ENCODE measurements around the gene TJP2.

Gene TJP2

GRCh38 chr9:69202556-69202955, 28.5 kb downstream of the TJP2 start:
- TF ChIP-seq CTCF (IDR thresholded peaks at IDR 0.05; ENCODE audit: extremely low read depth, insufficient read depth, missing control alignments) = no peak
- in situ Hi-C loops (cut with MboI; ENCODE audit: low pct_unique_long_range_greater_than_20kb, low sequenced_read_pairs, unreplicated experiment) = no loop called here
- no peak for DNase-seq (ENCODE audit: low spot score)

GRCh38 chr9:69204326-69204725, 30.2 kb downstream of the TJP2 start:
- no peak for TF ChIP-seq CTCF (IDR thresholded peaks at IDR 0.05; ENCODE audit: extremely low read depth, insufficient read depth, missing control alignments)
- no peak for DNase-seq (ENCODE audit: low spot score)
- in situ Hi-C loops (cut with MboI; ENCODE audit: low pct_unique_long_range_greater_than_20kb, low sequenced_read_pairs, unreplicated experiment) = no loop called here

GRCh38 chr9:69204849-69205248, 30.8 kb downstream of the TJP2 start:
- no peak for TF ChIP-seq CTCF (IDR thresholded peaks at IDR 0.05; ENCODE audit: extremely low read depth, insufficient read depth, missing control alignments)
- DNase-seq (ENCODE audit: low spot score) = no peak
- in situ Hi-C loops (cut with MboI; ENCODE audit: low pct_unique_long_range_greater_than_20kb, low sequenced_read_pairs, unreplicated experiment) = no loop called here

- no peak for TF ChIP-seq CTCF (IDR thresholded peaks at IDR 0.05; ENCODE audit: extremely low read depth, insufficient read depth, missing control alignments)
- DNase-seq (ENCODE audit: low spot score) = no peak
- in situ Hi-C loops (cut with MboI; ENCODE audit: low pct_unique_long_range_greater_than_20kb, low sequenced_read_pairs, unreplicated experiment) = no loop called here
Measured at GRCh38 chr9:69206047-69206446, 32.0 kb downstream of the TJP2 start.

DNA sequence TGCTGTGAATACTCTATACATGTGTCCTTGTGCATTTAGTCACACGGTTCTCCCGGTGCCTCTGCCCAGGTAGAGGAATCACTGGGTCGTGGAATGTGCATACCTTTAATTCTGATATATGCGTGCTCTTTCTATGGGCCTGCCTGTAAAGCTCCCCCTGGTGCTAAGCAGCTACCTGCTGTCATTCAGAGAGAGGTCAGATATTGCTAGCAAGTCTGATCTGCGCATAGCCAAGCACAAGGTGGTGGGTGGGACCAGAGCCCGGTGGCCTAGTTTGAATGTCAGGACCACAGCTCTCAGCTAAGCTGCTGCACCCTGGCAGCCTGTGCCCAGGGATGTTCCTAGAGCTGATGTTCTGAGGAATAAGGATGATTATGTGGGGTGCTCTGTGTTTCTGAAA, 33.4 kb downstream of the TJP2 start:
- no peak for DNase-seq (ENCODE audit: low spot score)
- in situ Hi-C loops (cut with MboI; ENCODE audit: low pct_unique_long_range_greater_than_20kb, low sequenced_read_pairs, unreplicated experiment) = no loop called here
- no peak for TF ChIP-seq CTCF (IDR thresholded peaks at IDR 0.05; ENCODE audit: extremely low read depth, insufficient read depth, missing control alignments)

DNA sequence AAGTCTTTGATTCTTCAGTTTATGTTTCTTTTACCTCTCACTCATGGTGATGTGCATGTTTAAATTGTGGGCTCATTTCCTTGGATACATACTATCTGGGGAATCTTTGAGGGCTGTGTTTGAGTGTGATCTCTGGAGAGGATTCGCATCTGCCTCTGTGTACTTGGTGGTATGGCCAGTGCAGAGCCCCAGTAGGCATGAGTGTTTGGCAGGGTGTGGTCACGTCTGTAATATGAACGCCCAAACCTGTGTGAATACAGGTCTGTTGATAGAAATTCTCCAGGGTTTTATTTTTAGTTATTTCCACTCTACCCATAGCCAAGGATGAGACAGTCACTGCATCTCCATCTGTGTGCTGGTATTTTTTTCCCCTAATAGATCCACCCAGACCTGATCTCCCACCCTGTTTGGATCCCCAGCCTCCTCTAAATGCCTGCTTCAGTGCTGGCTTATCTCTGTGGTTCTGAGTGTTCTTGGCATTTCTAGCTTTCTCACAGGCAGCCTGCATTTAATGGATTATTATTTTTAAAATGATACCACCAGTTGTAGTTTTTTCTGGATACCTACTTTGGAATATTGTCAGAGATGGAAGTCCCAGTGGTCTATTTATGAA, 37.5 kb downstream of the TJP2 start:
- no peak for DNase-seq (ENCODE audit: low spot score)
- no peak for TF ChIP-seq CTCF (IDR thresholded peaks at IDR 0.05; ENCODE audit: extremely low read depth, insufficient read depth, missing control alignments)
- in situ Hi-C loops (cut with MboI; ENCODE audit: low pct_unique_long_range_greater_than_20kb, low sequenced_read_pairs, unreplicated experiment) = no loop called here

DNA sequence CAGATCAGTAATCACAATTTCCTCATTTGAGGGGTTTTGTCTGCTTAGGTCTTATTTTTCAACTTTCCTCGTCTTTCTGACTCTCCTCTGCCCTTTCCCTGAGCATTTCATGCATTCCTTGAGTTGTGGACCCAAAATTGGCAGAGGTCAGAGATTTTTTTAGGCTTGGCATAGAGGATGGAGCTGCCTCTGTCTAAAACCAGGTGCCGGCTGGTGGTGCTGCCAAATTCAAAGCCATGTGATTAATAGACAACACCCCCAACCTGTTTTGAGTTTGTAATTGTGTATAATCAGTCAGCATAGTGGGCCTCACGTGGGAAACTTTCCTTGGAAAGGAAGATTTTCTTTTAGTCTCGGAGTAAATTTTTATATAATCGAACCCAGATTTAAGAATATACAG, 39.6 kb downstream of the TJP2 start:
- no peak for TF ChIP-seq CTCF (IDR thresholded peaks at IDR 0.05; ENCODE audit: extremely low read depth, insufficient read depth, missing control alignments)
- in situ Hi-C loops (cut with MboI; ENCODE audit: low pct_unique_long_range_greater_than_20kb, low sequenced_read_pairs, unreplicated experiment) = no loop called here
- DNase-seq (ENCODE audit: low spot score) = no peak
